ENCODE data around the gene PRLR. TPM values are rescaled to one million over a fixed set of nuclear protein-coding genes. Genes with fewer than 3 reads are reported as not detected.
"Not testable (repeated sequence)": the region's sequence is repeated elsewhere in the genome, so short reads cannot be mapped to it uniquely, and the experiment has no call there.

Gene PRLR
- total and polyA plus RNA-seq, 10 of the 15 experiments (the other 5 are each of a cell fraction or from before 2014, with no cell fraction given) = 0.03 to 8.1 (median 0.20) TPM

GRCh38 chr5:35104550-35104949, 125.7 kb downstream of the PRLR start:
- H3K4me1 ChIP-seq (ENCODE audit: control insufficient read depth, insufficient read depth, low read length); BruUV-seq (replicated peaks); SMC1A ChIA-PET (ENCODE audit: uncharacterized antibody, unreplicated experiment); ATAC-seq; in situ Hi-C loops (cut with MboI); H2AFZ ChIP-seq (ENCODE audit: control insufficient read depth, low read depth, low read length); RAD21 ChIA-PET (ENCODE audit: unreplicated experiment); intact Hi-C loops (cut with micrococcal nuclease; ENCODE audit: unreplicated experiment); H3K79me2 ChIP-seq (ENCODE audit: control insufficient read depth, insufficient read depth, low read length); DNase-seq (ENCODE audit: low read depth, low spot score); H3K9ac ChIP-seq (ENCODE audit: control insufficient read depth, insufficient read depth, low read length); FAIRE-seq; H3K4me3 ChIP-seq; H3K9me3 ChIP-seq (replicated peaks; ENCODE audit: control insufficient read depth, insufficient read depth, low read length); H3K27me3 ChIP-seq (replicated peaks in 1 of 2; ENCODE audit: control insufficient read depth in 2 of 2, insufficient read depth in 2 of 2, low read length in 1 of 2); H3K27ac ChIP-seq (ENCODE audit: control insufficient read depth, insufficient read depth); H3K36me3 ChIP-seq (ENCODE audit: control insufficient read depth in 2 of 2, insufficient read depth in 2 of 2, low read length in 1 of 2); H4K20me1 ChIP-seq (ENCODE audit: control insufficient read depth, insufficient read depth); H3K4me2 ChIP-seq (ENCODE audit: control insufficient read depth, insufficient read depth): not testable (repeated sequence)
- ChIA-PET POLR2A (interaction anchor here (0.6 kb wide), 1 partner anchor 26 kb away, joined by 3 read pairs; no protein-coding TSS in a partner anchor), CTCF (interaction anchor here (1.5 kb wide), 2 partner anchors 14 to 79 kb away, joined by 3 to 5 read pairs; no protein-coding TSS in a partner anchor)
- 29% methylated on average over 11 of the region's 11 CpGs for WGBS (ENCODE audit: insufficient coverage, insufficient replicate concordance, low lambda C conversion rate, missing lambda C conversion rate)

- ATAC-seq = no peak
- Histone ChIP-seq H3K36me3 (ENCODE audit: control insufficient read depth in 2 of 2, insufficient read depth in 2 of 2, low read length in 1 of 2) (no peaks in the 10 kb centered on the region), H3K27me3 (replicated peaks in 1 of 2; ENCODE audit: control insufficient read depth in 2 of 2, insufficient read depth in 2 of 2, low read length in 1 of 2) (no peaks in the 10 kb centered on the region), H3K9ac (ENCODE audit: control insufficient read depth, insufficient read depth, low read length) (no peak overlapping the region), H4K20me1 (ENCODE audit: control insufficient read depth, insufficient read depth) (no peaks in the 10 kb centered on the region), H3K4me1 (ENCODE audit: control insufficient read depth, insufficient read depth, low read length) (no peaks in the 10 kb centered on the region), H3K27ac (ENCODE audit: control insufficient read depth, insufficient read depth) (no peak overlapping the region), H3K4me3 (no peak overlapping the region), H3K4me2 (ENCODE audit: control insufficient read depth, insufficient read depth) (no peak overlapping the region), H2AFZ (ENCODE audit: control insufficient read depth, low read depth, low read length) (no peak overlapping the region), H3K9me3 (replicated peaks; ENCODE audit: control insufficient read depth, insufficient read depth, low read length) (no peaks in the 10 kb centered on the region), H3K79me2 (ENCODE audit: control insufficient read depth, insufficient read depth, low read length) (no peaks in the 10 kb centered on the region)
- ChIA-PET RAD21 (ENCODE audit: unreplicated experiment) (no interaction called here), POLR2A (no interaction called here), SMC1A (ENCODE audit: uncharacterized antibody, unreplicated experiment) (no interaction called here), CTCF (interaction anchor here (0.7 to 1.5 kb wide), 3 partner anchors 13 to 344 kb away, joined by 3 to 5 read pairs (median 3); no protein-coding TSS in a partner anchor)
- WGBS (ENCODE audit: insufficient coverage, insufficient replicate concordance, low lambda C conversion rate, missing lambda C conversion rate) = 13% methylated on average over 5 of the region's 5 CpGs
- in situ Hi-C loops (cut with MboI) = no loop called here
- intact Hi-C loops (cut with micrococcal nuclease; ENCODE audit: unreplicated experiment) = no loop called here
- no TSS peak for BruUV-seq (replicated peaks)
- no peak for TF ChIP-seq STAT3 (IDR thresholded peaks at IDR 0.05; ENCODE audit: low read depth, low read length)
- no peak for TF ChIP-seq JUNB (IDR thresholded peaks at IDR 0.05)
- no peak for TF ChIP-seq SRF (IDR thresholded peaks at IDR 0.05; ENCODE audit: low read depth in 2 of 2, low read length in 2 of 2)
- TF ChIP-seq, protein P1, sequence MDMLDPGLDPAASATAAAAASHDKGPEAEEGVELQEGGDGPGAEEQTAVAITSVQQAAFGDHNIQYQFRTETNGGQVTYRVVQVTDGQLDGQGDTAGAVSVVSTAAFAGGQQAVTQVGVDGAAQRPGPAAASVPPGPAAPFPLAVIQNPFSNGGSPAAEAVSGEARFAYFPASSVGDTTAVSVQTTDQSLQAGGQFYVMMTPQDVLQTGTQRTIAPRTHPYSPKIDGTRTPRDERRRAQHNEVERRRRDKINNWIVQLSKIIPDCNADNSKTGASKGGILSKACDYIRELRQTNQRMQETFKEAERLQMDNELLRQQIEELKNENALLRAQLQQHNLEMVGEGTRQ (IDR thresholded peaks at IDR 0.05; ENCODE audit: borderline replicate concordance, low read depth, low read length) = no peak
- no peak for TF ChIP-seq CHD1 (IDR thresholded peaks at IDR 0.05; ENCODE audit: low read depth, low read length)
- no peak for TF ChIP-seq SMAD5 (IDR thresholded peaks at IDR 0.05; ENCODE audit: low read depth)
- TF ChIP-seq LARP7 (IDR thresholded peaks at IDR 0.05) = no peak
- no peak for TF ChIP-seq YY1 (IDR thresholded peaks at IDR 0.05; ENCODE audit: low read depth, low read length)
- no peak for TF ChIP-seq RUNX3 (IDR thresholded peaks at IDR 0.05; ENCODE audit: low read length)
- TF ChIP-seq MTA3 (IDR thresholded peaks at IDR 0.05; ENCODE audit: borderline replicate concordance, low read length) = no peak
- TF ChIP-seq ZZZ3 (IDR thresholded peaks at IDR 0.05; ENCODE audit: control insufficient read depth, insufficient read length, low read depth) = no peak
- no peak for TF ChIP-seq NFXL1 (IDR thresholded peaks at IDR 0.05; ENCODE audit: borderline replicate concordance)
- TF ChIP-seq EP300 (IDR thresholded peaks at IDR 0.05; ENCODE audit: borderline replicate concordance in 1 of 2, control insufficient read depth in 1 of 2, low read depth in 2 of 2, low read length in 2 of 2) = no peak
- no peak for TF ChIP-seq RFX5 (IDR thresholded peaks at IDR 0.05; ENCODE audit: low read depth, low read length)
- TF ChIP-seq NR2C2 (IDR thresholded peaks at IDR 0.05; ENCODE audit: borderline replicate concordance, control insufficient read depth, insufficient read length, low read depth) = no peak
- no peak for DNase-seq (ENCODE audit: low read depth, low spot score)
- FAIRE-seq = no peak
Observed at GRCh38 chr5:35103637-35104299, 126.5 kb downstream of the PRLR start.
